MM.1S (cell line): ENCODE measurements around the gene HDAC9.

Experiments
- EZH2 ChIP-seq: fragments of 300-600 bp; sonication (generic); optimal IDR thresholded peaks from 2 replicates; pipeline ENCODE3; 2017; ENCODE audit warnings: low read depth, mild to moderate bottlenecking, antibody characterized with exemption, low read length, mixed read lengths
- TF ChIP-seq, protein P1 (sequence below): fragments of 300-600 bp; sonication (generic); IDR thresholded peaks from 2 replicates; pipeline ENCODE4 v1.5.1; 2016; ENCODE audit warnings: antibody characterized with exemption, low read length, mixed read lengths

DNA sequence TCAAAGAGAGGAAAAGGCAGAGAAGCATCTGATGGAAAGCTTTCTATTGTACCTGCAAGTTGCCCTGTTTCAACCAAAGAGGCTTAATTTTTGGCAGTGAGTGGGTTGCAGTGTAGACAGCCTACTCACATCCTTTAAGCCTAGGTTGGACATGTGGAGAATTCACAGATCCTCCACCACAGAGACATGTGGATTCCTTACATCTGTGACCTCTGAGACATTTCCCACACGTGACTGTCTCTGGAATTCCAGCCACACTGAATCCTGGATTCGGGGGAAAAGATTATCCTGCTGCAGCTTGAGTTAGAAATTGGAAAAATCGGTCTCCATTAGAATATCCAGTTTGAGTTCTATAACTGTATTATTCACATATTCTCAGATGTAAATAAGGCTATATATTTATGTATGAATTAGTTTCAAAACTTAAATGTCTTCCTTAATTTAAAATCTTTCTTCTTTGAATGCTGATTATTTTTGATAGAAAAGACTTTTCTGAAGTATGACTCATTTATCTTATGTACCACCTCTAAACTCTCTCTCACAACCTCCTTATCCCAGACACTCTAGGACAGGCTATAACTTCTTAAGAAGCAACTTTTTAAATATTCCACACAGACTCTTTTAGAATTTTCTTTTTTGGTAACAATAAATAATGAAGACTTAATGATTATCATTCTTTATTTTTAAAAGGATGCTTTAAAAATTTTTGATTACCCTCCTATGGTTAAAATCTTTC lies 498.6 kb downstream of the HDAC9 start:
- TF ChIP-seq, protein P1, sequence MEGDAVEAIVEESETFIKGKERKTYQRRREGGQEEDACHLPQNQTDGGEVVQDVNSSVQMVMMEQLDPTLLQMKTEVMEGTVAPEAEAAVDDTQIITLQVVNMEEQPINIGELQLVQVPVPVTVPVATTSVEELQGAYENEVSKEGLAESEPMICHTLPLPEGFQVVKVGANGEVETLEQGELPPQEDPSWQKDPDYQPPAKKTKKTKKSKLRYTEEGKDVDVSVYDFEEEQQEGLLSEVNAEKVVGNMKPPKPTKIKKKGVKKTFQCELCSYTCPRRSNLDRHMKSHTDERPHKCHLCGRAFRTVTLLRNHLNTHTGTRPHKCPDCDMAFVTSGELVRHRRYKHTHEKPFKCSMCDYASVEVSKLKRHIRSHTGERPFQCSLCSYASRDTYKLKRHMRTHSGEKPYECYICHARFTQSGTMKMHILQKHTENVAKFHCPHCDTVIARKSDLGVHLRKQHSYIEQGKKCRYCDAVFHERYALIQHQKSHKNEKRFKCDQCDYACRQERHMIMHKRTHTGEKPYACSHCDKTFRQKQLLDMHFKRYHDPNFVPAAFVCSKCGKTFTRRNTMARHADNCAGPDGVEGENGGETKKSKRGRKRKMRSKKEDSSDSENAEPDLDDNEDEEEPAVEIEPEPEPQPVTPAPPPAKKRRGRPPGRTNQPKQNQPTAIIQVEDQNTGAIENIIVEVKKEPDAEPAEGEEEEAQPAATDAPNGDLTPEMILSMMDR, result no peak
- no peak for TF ChIP-seq EZH2
